ENCODE data around the gene PTPN14.

DNA sequence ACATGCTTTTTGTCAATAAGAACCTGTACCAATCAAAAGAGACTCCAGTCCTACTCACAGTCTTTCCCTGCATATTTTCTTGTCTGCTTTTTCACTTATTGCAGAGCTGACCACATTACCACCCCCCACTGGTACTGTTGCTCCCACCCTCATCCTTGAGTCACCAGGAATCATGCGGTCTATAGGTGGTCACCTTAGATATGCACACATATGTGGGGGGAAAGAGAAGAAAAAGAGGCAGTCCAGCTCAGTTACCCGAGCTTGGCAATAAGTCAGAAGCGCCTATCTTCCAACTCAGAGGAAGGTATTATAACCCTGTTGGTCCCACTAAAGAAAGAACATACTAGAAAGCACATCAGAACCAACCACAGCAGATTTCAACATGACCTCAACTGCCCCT lies 151.3 kb downstream of the PTPN14 start:
- TF ChIP-seq, protein P1, sequence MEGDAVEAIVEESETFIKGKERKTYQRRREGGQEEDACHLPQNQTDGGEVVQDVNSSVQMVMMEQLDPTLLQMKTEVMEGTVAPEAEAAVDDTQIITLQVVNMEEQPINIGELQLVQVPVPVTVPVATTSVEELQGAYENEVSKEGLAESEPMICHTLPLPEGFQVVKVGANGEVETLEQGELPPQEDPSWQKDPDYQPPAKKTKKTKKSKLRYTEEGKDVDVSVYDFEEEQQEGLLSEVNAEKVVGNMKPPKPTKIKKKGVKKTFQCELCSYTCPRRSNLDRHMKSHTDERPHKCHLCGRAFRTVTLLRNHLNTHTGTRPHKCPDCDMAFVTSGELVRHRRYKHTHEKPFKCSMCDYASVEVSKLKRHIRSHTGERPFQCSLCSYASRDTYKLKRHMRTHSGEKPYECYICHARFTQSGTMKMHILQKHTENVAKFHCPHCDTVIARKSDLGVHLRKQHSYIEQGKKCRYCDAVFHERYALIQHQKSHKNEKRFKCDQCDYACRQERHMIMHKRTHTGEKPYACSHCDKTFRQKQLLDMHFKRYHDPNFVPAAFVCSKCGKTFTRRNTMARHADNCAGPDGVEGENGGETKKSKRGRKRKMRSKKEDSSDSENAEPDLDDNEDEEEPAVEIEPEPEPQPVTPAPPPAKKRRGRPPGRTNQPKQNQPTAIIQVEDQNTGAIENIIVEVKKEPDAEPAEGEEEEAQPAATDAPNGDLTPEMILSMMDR (conservative IDR thresholded peaks at IDR 0.05; ENCODE audit: low read length), result no peak
- no peak for TF ChIP-seq EZH2phosphoT487 (IDR thresholded peaks at IDR 0.05; ENCODE audit: borderline replicate concordance)
